H1 (cell line): ENCODE data around the gene MACF1. TPM values are rescaled to one million over a fixed set of nuclear protein-coding genes. Genes with fewer than 3 reads are reported as not detected.

Source experiments
- CTCF ChIA-PET: fragments of 300-600 bp; sonication (Branson Sonifier 250); formaldehyde crosslinking; loops from one replicate; lab custom pipeline; 2021; ENCODE audit not compliant: partially characterized antibody; lab: Charles Lee
- POLR2A ChIA-PET: fragments of 300-600 bp; sonication (Branson Sonifier 250); formaldehyde crosslinking; loops from one replicate; lab custom pipeline; 2021; ENCODE audit warnings: inconsistent platforms; ENCODE audit not compliant: partially characterized antibody; lab: Charles Lee
- DNase-seq, 2 experiments: peaks; one replicate each; pipeline versions ENCODE4 v3.0.0 to v3.0.0-alpha.2; 2010 to 2022; ENCODE audit warnings: low spot score in 2 of 2, low read depth in 1 of 2, mixed read lengths in 1 of 2
- FAIRE-seq: peaks from 2 replicates; lab custom pipeline; 2011; peaks lifted over from hg19 to GRCh38; lab: Jason Lieb, UNC
- H2AFZ ChIP-seq: 2 replicates; pipeline ENCODE4 v1.8.1; 2012; ENCODE audit warnings: low read length, inconsistent platforms
- H2AK5ac ChIP-seq: 2 replicates; pipeline ENCODE4 v1.6.1; 2013; ENCODE audit warnings: low read depth, low read length
- H2BK120ac ChIP-seq: replicated peaks from 2 replicates; pipeline ENCODE3; 2013; ENCODE audit warnings: low read depth, low read length, inconsistent platforms
- H2BK12ac ChIP-seq: 2 replicates; pipeline ENCODE4 v1.6.1; 2013; ENCODE audit warnings: low read depth, low read length
- H2BK15ac ChIP-seq: 2 replicates; pipeline ENCODE4 v1.6.1; 2013; ENCODE audit warnings: low read length
- H2BK20ac ChIP-seq: 2 replicates; pipeline ENCODE4 v1.6.1; 2013; ENCODE audit warnings: low read length
- H2BK5ac ChIP-seq: 2 replicates; pipeline ENCODE4 v1.6.1; 2013; ENCODE audit warnings: low read depth, low read length
- H3K14ac ChIP-seq: 2 replicates; pipeline ENCODE4 v1.6.1; 2013; ENCODE audit warnings: inconsistent platforms; ENCODE audit not compliant: insufficient read length
- H3K18ac ChIP-seq: 2 replicates; pipeline ENCODE4 v1.6.1; 2013; ENCODE audit warnings: low read length; ENCODE audit errors: extremely low read depth
- H3K23ac ChIP-seq: 2 replicates; pipeline ENCODE4 v1.6.1; 2013; ENCODE audit warnings: inconsistent platforms; ENCODE audit not compliant: insufficient read length
- H3K23me2 ChIP-seq: 2 replicates; pipeline ENCODE4 v1.6.1; 2013; ENCODE audit warnings: low read depth, low read length
- H3K27ac ChIP-seq: 2 replicates; pipeline ENCODE4 v1.6.1; 2011; ENCODE audit warnings: low read depth, low read length, inconsistent platforms
- H3K27me3 ChIP-seq, 4 experiments: replicated peaks in 1 of 4; 1 replicate in 1 of 4; 2 replicates in 3 of 4; pipeline versions ENCODE4 v1.6.1 to v1.8.1; 2011 to 2013; ENCODE audit warnings: low read length in 3 of 4, mild to moderate bottlenecking in 3 of 4, inconsistent platforms in 2 of 4, mixed read lengths in 2 of 4, moderate library complexity in 1 of 4; ENCODE audit not compliant: control insufficient read depth in 3 of 4, insufficient read depth in 3 of 4; ENCODE audit errors: extremely low read depth in 1 of 4
- H3K36me3 ChIP-seq, 4 experiments: 2 replicates each; pipeline versions ENCODE4 v1.6.1 to v1.8.1; 2011 to 2013; ENCODE audit warnings: mild to moderate bottlenecking in 4 of 4, low read length in 3 of 4, moderate library complexity in 2 of 4, control low read depth in 1 of 4, inconsistent platforms in 1 of 4; ENCODE audit not compliant: insufficient read depth in 4 of 4, control insufficient read depth in 2 of 4
- H3K4ac ChIP-seq: replicated peaks from 2 replicates; pipeline ENCODE3; 2013; ENCODE audit warnings: low read length, low read depth, mixed read lengths, inconsistent platforms; ENCODE audit not compliant: insufficient read length
- H3K4me1 ChIP-seq, 4 experiments: replicated peaks in 1 of 4; 1 replicate in 1 of 4; 2 replicates in 3 of 4; pipeline versions ENCODE4 v1.6.1 to v1.8.1; 2011 to 2013; ENCODE audit warnings: low read length in 3 of 4, inconsistent platforms in 2 of 4, mixed read lengths in 1 of 4; ENCODE audit not compliant: insufficient read depth in 4 of 4, control insufficient read depth in 3 of 4
- H3K4me2 ChIP-seq, 2 experiments: 2 replicates each; pipeline versions ENCODE4 v1.6.1 to v1.8.1; 2011 to 2013; ENCODE audit warnings: low read depth in 2 of 2, low read length in 2 of 2, control low read depth in 1 of 2, inconsistent platforms in 1 of 2, mild to moderate bottlenecking in 1 of 2; ENCODE audit not compliant: insufficient read depth in 1 of 2
- H3K4me3 ChIP-seq, 4 experiments: fragments of 200-600, 300-600 bp in 1 of 4; sonication (generic), shearing (Covaris generic), sonication (Bioruptor Twin) in 1 of 4; 2 replicates each; pipeline versions ENCODE4 v1.5.1 to v1.8.1; 2011 to 2016; ENCODE audit warnings: low read length in 4 of 4, low read depth in 3 of 4, control low read depth in 2 of 4, inconsistent platforms in 2 of 4, mild to moderate bottlenecking in 2 of 4, mixed read lengths in 1 of 4, moderate library complexity in 1 of 4; ENCODE audit not compliant: insufficient read depth in 2 of 4; ENCODE audit errors: extremely low read depth in 1 of 4
- H3K56ac ChIP-seq: replicated peaks from 2 replicates; pipeline ENCODE3; 2013; ENCODE audit warnings: low read depth, mild to moderate bottlenecking, mixed read lengths, low read length, inconsistent platforms; ENCODE audit not compliant: insufficient read length
- H3K79me1 ChIP-seq: 2 replicates; pipeline ENCODE4 v1.6.1; 2013; ENCODE audit warnings: low read depth, low read length, control low read depth
- H3K79me2 ChIP-seq, 2 experiments: 2 replicates each; pipeline versions ENCODE4 v1.6.1 to v1.8.1; 2012 to 2013; ENCODE audit warnings: low read length in 2 of 2, mild to moderate bottlenecking in 2 of 2, inconsistent platforms in 1 of 2; ENCODE audit not compliant: insufficient read depth in 2 of 2, control insufficient read depth in 1 of 2
- H3K9ac ChIP-seq, 4 experiments: replicated peaks in 1 of 4; 1 replicate in 1 of 4; 2 replicates in 3 of 4; pipeline versions ENCODE4 v1.6.1 to v1.8.1; 2011 to 2013; ENCODE audit warnings: low read depth in 3 of 4, low read length in 3 of 4, control low read depth in 2 of 4, mild to moderate bottlenecking in 2 of 4, moderate library complexity in 2 of 4, inconsistent platforms in 1 of 4; ENCODE audit errors: extremely low read depth in 1 of 4
- H3K9me3 ChIP-seq, 2 experiments: 2 replicates each; pipeline versions ENCODE4 v1.6.1 to v1.8.1; 2012 to 2013; ENCODE audit warnings: mild to moderate bottlenecking in 2 of 2, moderate library complexity in 2 of 2, control low read depth in 1 of 2, inconsistent platforms in 1 of 2, low read depth in 1 of 2, low read length in 1 of 2, mixed read lengths in 1 of 2; ENCODE audit not compliant: insufficient read depth in 2 of 2
- H4K20me1 ChIP-seq, 2 experiments: replicated peaks in 1 of 2; 2 replicates each; pipeline versions ENCODE3 to v1.8.1; 2011 to 2013; ENCODE audit warnings: inconsistent platforms in 2 of 2, low read length in 2 of 2, mild to moderate bottlenecking in 1 of 2; ENCODE audit not compliant: insufficient read depth in 2 of 2, control insufficient read depth in 1 of 2
- H4K5ac ChIP-seq: 2 replicates; pipeline ENCODE4 v1.6.1; 2013; ENCODE audit warnings: low read length, low read depth, mixed read lengths, inconsistent platforms; ENCODE audit not compliant: insufficient read length
- H4K8ac ChIP-seq: 2 replicates; pipeline ENCODE4 v1.8.0; 2013; ENCODE audit warnings: mild to moderate bottlenecking, moderate library complexity, low read length, inconsistent platforms; ENCODE audit not compliant: insufficient read depth; ENCODE audit errors: extremely low read depth
- H4K91ac ChIP-seq: replicated peaks from 2 replicates; pipeline ENCODE3; 2013; ENCODE audit warnings: low read length, mixed read lengths, inconsistent platforms; ENCODE audit not compliant: insufficient read length
- CBX5 ChIP-seq: fragments of 300-800, 300-1000 bp; sonication (generic); IDR thresholded peaks from 2 replicates; pipeline ENCODE4 v1.7.1; 2016; ENCODE audit warnings: antibody characterized with exemption, low read length, low read depth
- CTCF ChIP-seq, 3 experiments: IDR thresholded peaks; 1 replicate in 2 of 3; 2 replicates in 1 of 3; pipeline versions ENCODE4 v1.5.1 to v1.6.1; 2011; ENCODE audit warnings: low read length in 3 of 3, mild to moderate bottlenecking in 3 of 3, inconsistent platforms in 2 of 3, low read depth in 1 of 3, moderate library complexity in 1 of 3; ENCODE audit not compliant: insufficient read depth in 1 of 3; ENCODE audit errors: control extremely low read depth in 1 of 3
- E2F6 ChIP-seq: IDR thresholded peaks from 2 replicates; pipeline ENCODE4 v1.6.1; 2012; ENCODE audit warnings: inconsistent platforms
- HDAC2 ChIP-seq, 2 experiments: fragments of 300-600 bp in 1 of 2; sonication (generic) in 1 of 2; IDR thresholded peaks; 2 replicates each; pipeline ENCODE4 v1.6.1; 2011 to 2012; ENCODE audit warnings: low read depth in 2 of 2, low read length in 2 of 2, mild to moderate bottlenecking in 2 of 2, moderate library complexity in 2 of 2, borderline replicate concordance in 1 of 2, inconsistent platforms in 1 of 2
- RAD21 ChIP-seq, 2 experiments: IDR thresholded peaks in 1 of 2; conservative IDR thresholded peaks in 1 of 2; 2 replicates each; pipeline ENCODE4 v1.6.1; 2011; ENCODE audit warnings: low read depth in 2 of 2, low read length in 2 of 2, improper control_type of control experiment in 1 of 2, inconsistent platforms in 1 of 2, mild to moderate bottlenecking in 1 of 2, moderate library complexity in 1 of 2
- SRF ChIP-seq: IDR thresholded peaks from 2 replicates; pipeline ENCODE4 v1.6.1; 2011; ENCODE audit warnings: mild to moderate bottlenecking, low read depth, low read length, moderate library complexity
- YY1 ChIP-seq: IDR thresholded peaks from 2 replicates; pipeline ENCODE4 v1.6.1; 2011; ENCODE audit warnings: low read depth, mild to moderate bottlenecking, low read length
- WGBS, 2 experiments: shearing (Covaris generic) in 1 of 2; methylation state at CpG; one replicate each; pipeline versions ENCODE4 v1.1.6 to v1.1.7; 2013 to 2015; ENCODE audit warnings: low lambda C conversion rate in 2 of 2, mixed read lengths in 2 of 2, inconsistent platforms in 1 of 2, low coverage in 1 of 2, missing lambda C conversion rate in 1 of 2; ENCODE audit not compliant: insufficient replicate concordance in 2 of 2, insufficient coverage in 1 of 2, insufficient read length in 1 of 2; ENCODE audit errors: extremely low coverage in 1 of 2, missing lambda C conversion rate in 1 of 2; 5-methylcytosine and 5-hydroxymethylcytosine counted together
- polyA plus RNA-seq, 7 experiments: library from polyadenylated mRNA; depleted of rRNA in 3 of 7; stranded (reverse) in 5 of 7; unstranded in 2 of 7; fragments of >200 nt in 5 of 7; fragments of 200-250 nt in 2 of 7; gene quantifications; 1 replicate in 5 of 7; 2 replicates in 1 of 7; 4 replicates in 1 of 7; pipeline versions ENCODE4 v1.2.1 to v1.2.3, GENCODE V29; 2011 to 2013; ENCODE audit warnings: missing spikeins in 2 of 7, mixed read lengths in 2 of 7
- total RNA-seq: library from RNA; stranded (reverse); fragmentation: NEBNext Ultra II Directional; extraction: Animal tissue kit (Norgen Biotek cat#: 25700); gene quantifications from 2 replicates; pipeline ENCODE4 v1.2.1, GENCODE V29; 2021

The MACF1 gene
- total and polyA plus RNA-seq, 2 of the 8 experiments (the other 6 are each of a cell fraction or from before 2014, with no cell fraction given), result 59.8 to 285 TPM

GRCh38 chr1:39507230-39507928, 302.9 kb downstream of the MACF1 start:
- H3K9me3 ChIP-seq, result peaks cover 0 to under 1% of the 10 kb centered on the region in 2 experiments; a peak in 1 of 4 replicates
- H3K23me2 ChIP-seq, result no peaks in the 10 kb centered on the region
- no peaks in the 10 kb centered on the region for H4K20me1 ChIP-seq
- no peak overlapping the region for H3K23ac ChIP-seq
- H2BK20ac ChIP-seq, result no peak overlapping the region
- H3K36me3 ChIP-seq, result no peaks in the 10 kb centered on the region
- no peak overlapping the region for H3K56ac ChIP-seq
- POLR2A ChIA-PET, result no interaction called here
- no peak overlapping the region for H3K18ac ChIP-seq
- no peak overlapping the region for H2BK12ac ChIP-seq
- DNase-seq (no peak), FAIRE-seq (no peak)
- no peak overlapping the region for H4K8ac ChIP-seq
- no peak overlapping the region for H3K4me3 ChIP-seq
- no peaks in the 10 kb centered on the region; a peak in 1 of 7 replicates for H3K4me1 ChIP-seq
- CTCF ChIA-PET, result interaction anchor here (2.0 kb wide), 1 partner anchor 31 kb away, joined by 12 read pairs; no protein-coding TSS in a partner anchor
- no peak overlapping the region for H3K4me2 ChIP-seq
- no peak overlapping the region for H4K5ac ChIP-seq
- no peak overlapping the region for H3K27ac ChIP-seq
- H3K79me1 ChIP-seq, result no peaks in the 10 kb centered on the region
- H2BK120ac ChIP-seq, result no peak overlapping the region
- no peak overlapping the region for H4K91ac ChIP-seq
- H2BK15ac ChIP-seq, result 0 out of 2 replicates have a peak overlapping the region, but pooled peaks have one; percentile 8
- H3K79me2 ChIP-seq, result no peaks in the 10 kb centered on the region
- no peak overlapping the region for H3K4ac ChIP-seq
- no peak overlapping the region for H3K14ac ChIP-seq
- no peaks in the 10 kb centered on the region for H3K27me3 ChIP-seq
- no peak overlapping the region for H2AK5ac ChIP-seq
- H3K9ac ChIP-seq, result no peak overlapping the region
- H2AFZ ChIP-seq, result no peak overlapping the region
- WGBS, 2 experiments, result 78% methylated on average over 14 of the region's 14 CpGs; no CpG with 5 or more reads in 1 of the 2 experiments
- H2BK5ac ChIP-seq, result no peak overlapping the region
- no peak for TF ChIP-seq SRF
- TF ChIP-seq RAD21 (IDR thresholded peaks at IDR 0.05 in 1 of 2, conservative IDR thresholded peaks at IDR 0.05 in 1 of 2; ENCODE audit: low read depth in 2 of 2, low read length in 2 of 2), result peak; percentile 60 to 66
- no peak for TF ChIP-seq HDAC2 (IDR thresholded peaks at IDR 0.05; ENCODE audit: borderline replicate concordance in 1 of 2, low read depth in 2 of 2, low read length in 2 of 2)
- TF ChIP-seq CBX5, result no peak
- TF ChIP-seq CTCF (IDR thresholded peaks at IDR 0.05; ENCODE audit: control extremely low read depth in 1 of 3, insufficient read depth in 1 of 3, low read depth in 1 of 3, low read length in 3 of 3), result peak; percentile 56 to 70 (median 68)
- peak; percentile 43; the same call in 1 of the 2 replicates for TF ChIP-seq E2F6
- TF ChIP-seq YY1, result 0 out of 2 replicates have a peak, but pooled peaks have one; percentile 43
